Progenitor cell of endocrine pancreas (in vitro differentiated cells): ENCODE measurements around the gene TRIM66. TPM values are rescaled to one million over a fixed set of nuclear protein-coding genes. Genes with fewer than 3 reads are reported as not detected.
A peak's percentile ranks its signal among the peaks of the same experiment; 100 is the strongest.

Experiments
- DNase-seq: peaks from one replicate; pipeline ENCODE4 v3.0.0; 2021; ENCODE audit warnings: low spot score; ENCODE audit not compliant: unreplicated experiment
- H3K27ac Mint-ChIP-seq: 2 replicates; pipeline ENCODE4 v1.8.0; 2021; ENCODE audit warnings: mild to moderate bottlenecking, moderate library complexity, mixed read lengths
- H3K27me3 Mint-ChIP-seq: 2 replicates; pipeline ENCODE4 v1.8.0; 2021; ENCODE audit warnings: mixed read lengths
- H3K36me3 Mint-ChIP-seq: 2 replicates; pipeline ENCODE4 v1.8.0; 2022; ENCODE audit warnings: mixed read lengths; ENCODE audit not compliant: insufficient read depth
- H3K4me1 Mint-ChIP-seq: 2 replicates; pipeline ENCODE4 v1.8.0; 2021; ENCODE audit warnings: low read depth, mixed read lengths
- H3K4me3 Mint-ChIP-seq: 2 replicates; pipeline ENCODE4 v1.8.0; 2021; ENCODE audit warnings: low read depth, mild to moderate bottlenecking, moderate library complexity, mixed read lengths
- H3K9me3 Mint-ChIP-seq: 2 replicates; pipeline ENCODE4 v1.8.0; 2021; ENCODE audit warnings: low read depth, mixed read lengths
- CTCF ChIP-seq: fragments of 200-600 bp; sonication (generic); IDR thresholded peaks from one replicate; pipeline ENCODE4 v1.5.0; 2021; ENCODE audit warnings: antibody characterized with exemption, mild to moderate bottlenecking; ENCODE audit not compliant: unreplicated experiment
- total RNA-seq: library from RNA; stranded (reverse); gene quantifications from 2 replicates; pipeline ENCODE4 v1.2.1, GENCODE V29; 2021

Gene TRIM66
- total RNA-seq, 1 donor from 2014 or later = 9.4 TPM

GRCh38 chr11:8685306-8685705 is 2.8 kb upstream of the TRIM66 start:
- H3K27me3 Mint-ChIP-seq = no peaks in the 10 kb centered on the region
- H3K36me3 Mint-ChIP-seq = peaks cover 33% of the 10 kb centered on the region
- H3K9me3 Mint-ChIP-seq = peaks cover 4% of the 10 kb centered on the region
- peaks cover 39% of the 10 kb centered on the region for H3K4me1 Mint-ChIP-seq
- peak overlapping the region; percentile 58 for H3K4me3 Mint-ChIP-seq
- H3K27ac Mint-ChIP-seq = peak overlapping the region; percentile 97
- no peak for TF ChIP-seq CTCF
- DNase-seq = no peak

GRCh38 chr11:8684600-8685290 is 2.3 kb upstream of the TRIM66 start:
- Mint-ChIP-seq H3K27me3 (no peaks in the 10 kb centered on the region), H3K27ac (peak overlapping the region; percentile 97), H3K4me3 (peak overlapping the region; percentile 96), H3K4me1 (peaks cover 36% of the 10 kb centered on the region), H3K9me3 (peaks cover 4% of the 10 kb centered on the region), H3K36me3 (peaks cover 31% of the 10 kb centered on the region)
- no peak for DNase-seq
- no peak for TF ChIP-seq CTCF

- Mint-ChIP-seq H3K4me1 (peaks cover 24% of the 10 kb centered on the region), H3K4me3 (peak overlapping the region; percentile 96), H3K36me3 (peaks cover 31% of the 10 kb centered on the region), H3K27me3 (no peaks in the 10 kb centered on the region), H3K9me3 (peaks cover 4% of the 10 kb centered on the region), H3K27ac (peak overlapping the region; percentile 97)
- DNase-seq = peak; percentile 16
- TF ChIP-seq CTCF = no peak
Observed at GRCh38 chr11:8683115-8683807, 796 bp upstream of the TRIM66 start.

- H3K27me3 Mint-ChIP-seq = no peaks in the 10 kb centered on the region
- peaks cover 29% of the 10 kb centered on the region for H3K36me3 Mint-ChIP-seq
- H3K27ac Mint-ChIP-seq = peak overlapping the region; percentile 97
- peaks cover 4% of the 10 kb centered on the region for H3K9me3 Mint-ChIP-seq
- peaks cover 18% of the 10 kb centered on the region for H3K4me1 Mint-ChIP-seq
- TF ChIP-seq CTCF = no peak
- DNase-seq = no peak
- peak overlapping the region; percentile 96 for H3K4me3 Mint-ChIP-seq
Observed at GRCh38 chr11:8681837-8682302, 595 bp downstream of the TRIM66 start.

- Mint-ChIP-seq H3K27me3 (no peaks in the 10 kb centered on the region), H3K36me3 (peaks cover 9% of the 10 kb centered on the region), H3K27ac (no peak overlapping the region), H3K4me3 (no peak overlapping the region), H3K4me1 (peaks cover 13% of the 10 kb centered on the region), H3K9me3 (peaks cover 4% of the 10 kb centered on the region)
- DNase-seq = no peak
- TF ChIP-seq CTCF = no peak
Observed at GRCh38 chr11:8679006-8679405, 3.5 kb downstream of the TRIM66 start.
